Activated naive CD4-positive, alpha-beta T cell treated with anti-CD3 and anti-CD28 coated beads, Interleukin-2, amount 50 U/mL, for 72 hours (primary cell): ENCODE results near the gene DMBX1. TPM values are rescaled to one million over a fixed set of nuclear protein-coding genes. Genes with fewer than 3 reads are reported as not detected.

Experiments
- ATAC-seq, 2 donors: fragments of 150-1000 bp; cut with Tn5 transposase; 2 replicates each; pipeline ENCODE4 v1.10.0; 2021; ENCODE audit warnings: mild to moderate bottlenecking in 2 of 2, moderate library complexity in 2 of 2
- DNase-seq, 2 donors: peaks; one replicate each; pipeline ENCODE4 v3.0.0; 2021 to 2022; ENCODE audit warnings: low spot score in 2 of 2
- H3K27ac Mint-ChIP-seq, 2 donors: one replicate each; pipeline ENCODE4 v1.8.0; 2022; ENCODE audit warnings: mild to moderate bottlenecking in 2 of 2, mixed read lengths in 2 of 2
- H3K36me3 Mint-ChIP-seq, 2 donors: one replicate each; pipeline ENCODE4 v1.8.0; 2022; ENCODE audit warnings: mixed read lengths in 2 of 2
- H3K9me3 Mint-ChIP-seq, 2 donors: one replicate each; pipeline ENCODE4 v1.8.0; 2022; ENCODE audit warnings: mixed read lengths in 2 of 2
- total RNA-seq, 2 donors: library from RNA; stranded (reverse); gene quantifications; one replicate each; pipeline ENCODE4 v1.2.3, GENCODE V29; 2022

The DMBX1 gene
- total RNA-seq, 2 donors from 2014 or later, result 0.09 to 0.54 TPM

GRCh38 chr1:46526013-46526690, 36.5 kb downstream of the DMBX1 start:
- H3K9me3 Mint-ChIP-seq, result no peaks in the 10 kb centered on the region
- H3K36me3 Mint-ChIP-seq, result no peaks in the 10 kb centered on the region
- no peak for ATAC-seq
- H3K27ac Mint-ChIP-seq, result peak overlapping the region in 1 of 2 donors; percentile 72
- no peak for DNase-seq

- DNase-seq (no peak), ATAC-seq (no peak)
- Mint-ChIP-seq H3K36me3 (no peaks in the 10 kb centered on the region), H3K27ac (no peak overlapping the region), H3K9me3 (no peaks in the 10 kb centered on the region)
These were observed 37.2 kb downstream of the DMBX1 start for GRCh38 chr1:46526691-46527291.

- Mint-ChIP-seq H3K27ac (no peak overlapping the region), H3K36me3 (no peaks in the 10 kb centered on the region), H3K9me3 (no peaks in the 10 kb centered on the region)
- DNase-seq, result peak; percentile 67 to 86
- peak; percentile 70 to 73 for ATAC-seq
These were observed 38.0 kb downstream of the DMBX1 start for GRCh38 chr1:46527474-46528296.

- Mint-ChIP-seq H3K36me3 (no peaks in the 10 kb centered on the region), H3K9me3 (no peaks in the 10 kb centered on the region), H3K27ac (no peak overlapping the region)
- ATAC-seq (no peak), DNase-seq (no peak)
These were observed 38.8 kb downstream of the DMBX1 start for GRCh38 chr1:46528297-46528955.

- Mint-ChIP-seq H3K27ac (no peak overlapping the region), H3K9me3 (no peaks in the 10 kb centered on the region), H3K36me3 (no peaks in the 10 kb centered on the region)
- peak; percentile 45 to 46 for ATAC-seq
- DNase-seq, result no peak
These were observed 39.5 kb downstream of the DMBX1 start for GRCh38 chr1:46529031-46529630.

GRCh38 chr1:46530311-46530710, 40.7 kb downstream of the DMBX1 start:
- DNase-seq (no peak), ATAC-seq (no peak)
- no peaks in the 10 kb centered on the region for H3K9me3 Mint-ChIP-seq
- H3K36me3 Mint-ChIP-seq, result no peaks in the 10 kb centered on the region
- H3K27ac Mint-ChIP-seq, result no peak overlapping the region

GRCh38 chr1:46530791-46531409, 41.3 kb downstream of the DMBX1 start:
- ATAC-seq (no peak), DNase-seq (no peak)
- no peaks in the 10 kb centered on the region for H3K36me3 Mint-ChIP-seq
- H3K27ac Mint-ChIP-seq, result no peak overlapping the region
- H3K9me3 Mint-ChIP-seq, result no peaks in the 10 kb centered on the region

GRCh38 chr1:46532095-46532494, 42.5 kb downstream of the DMBX1 start:
- peak in 1 of 2 donors; percentile 30 for DNase-seq
- Mint-ChIP-seq H3K9me3 (no peaks in the 10 kb centered on the region), H3K36me3 (no peaks in the 10 kb centered on the region), H3K27ac (no peak overlapping the region)
- ATAC-seq, result peak; percentile 6 to 64

- Mint-ChIP-seq H3K27ac (no peak overlapping the region), H3K36me3 (no peaks in the 10 kb centered on the region), H3K9me3 (no peaks in the 10 kb centered on the region)
- DNase-seq (peak in 1 of 2 donors; percentile 78), ATAC-seq (peak; percentile 68 to 74)
These were observed 43.0 kb downstream of the DMBX1 start for GRCh38 chr1:46532498-46533178.

- ATAC-seq (peak; percentile 54 to 64), DNase-seq (peak in 1 of 2 donors; percentile 39)
- H3K27ac Mint-ChIP-seq, result peak overlapping the region in 1 of 2 donors; percentile 21
- H3K36me3 Mint-ChIP-seq, result no peaks in the 10 kb centered on the region
- H3K9me3 Mint-ChIP-seq, result no peaks in the 10 kb centered on the region
These were observed 43.7 kb downstream of the DMBX1 start for GRCh38 chr1:46533179-46533864.

GRCh38 chr1:46535063-46535462, 45.4 kb downstream of the DMBX1 start:
- Mint-ChIP-seq H3K36me3 (no peaks in the 10 kb centered on the region), H3K27ac (no peak overlapping the region), H3K9me3 (no peaks in the 10 kb centered on the region)
- DNase-seq (no peak), ATAC-seq (peak in 1 of 2 donors; percentile 48)

GRCh38 chr1:46536527-46536926, 46.9 kb downstream of the DMBX1 start:
- Mint-ChIP-seq H3K9me3 (no peaks in the 10 kb centered on the region), H3K27ac (no peak overlapping the region), H3K36me3 (no peaks in the 10 kb centered on the region)
- DNase-seq (no peak), ATAC-seq (no peak)

GRCh38 chr1:46537651-46538050, 48.0 kb downstream of the DMBX1 start:
- Mint-ChIP-seq H3K27ac (no peak overlapping the region), H3K9me3 (no peaks in the 10 kb centered on the region), H3K36me3 (no peaks in the 10 kb centered on the region)
- ATAC-seq, result no peak
- no peak for DNase-seq

GRCh38 chr1:46538147-46538546, 48.5 kb downstream of the DMBX1 start:
- Mint-ChIP-seq H3K27ac (no peak overlapping the region), H3K9me3 (no peaks in the 10 kb centered on the region), H3K36me3 (no peaks in the 10 kb centered on the region)
- DNase-seq (no peak), ATAC-seq (no peak)
